GM23338 (cell line): ENCODE results near the gene CCR5. TPM values are rescaled to one million over a fixed set of nuclear protein-coding genes. Genes with fewer than 3 reads are reported as not detected.

Source experiments
- ATAC-seq: fragments of 200-7000 bp; cut with Tn5 transposase; 3 replicates; pipeline ENCODE4 v1.9.1; 2020
- DNase-seq: peaks from one replicate; pipeline ENCODE4 v3.0.0-alpha.2; 2015; ENCODE audit warnings: low spot score
- H2AFZ ChIP-seq: fragments of 200-600 bp; sonication (generic); 2 replicates; pipeline ENCODE4 v1.8.0; 2016; ENCODE audit warnings: antibody characterized with exemption, mild to moderate bottlenecking, moderate library complexity
- H3F3A ChIP-seq: fragments of 200-600 bp; sonication (generic); replicated peaks from 2 replicates; pipeline ENCODE4 v1.8.0; 2017; ENCODE audit warnings: antibody characterized with exemption, mixed run types, low read depth
- H3K27ac ChIP-seq: fragments of 200-600 bp; sonication (generic); 2 replicates; pipeline ENCODE4 v1.6.1; 2016; ENCODE audit warnings: low read depth
- H3K27me3 ChIP-seq: fragments of 200-600 bp; sonication (generic); 2 replicates; pipeline ENCODE4 v1.8.0; 2016; ENCODE audit warnings: mild to moderate bottlenecking, mixed run types, moderate library complexity; ENCODE audit not compliant: insufficient read depth
- H3K36me3 ChIP-seq: fragments of 200-600 bp; sonication (generic); 2 replicates; pipeline ENCODE4 v1.8.0; 2016; ENCODE audit warnings: mild to moderate bottlenecking; ENCODE audit not compliant: insufficient read depth
- H3K4me1 ChIP-seq: fragments of 200-600 bp; sonication (generic); 2 replicates; pipeline ENCODE4 v1.8.0; 2016; ENCODE audit warnings: mild to moderate bottlenecking, moderate library complexity; ENCODE audit not compliant: insufficient read depth
- H3K4me2 ChIP-seq: fragments of 200-600 bp; sonication (generic); 2 replicates; pipeline ENCODE4 v1.7.1; 2017; ENCODE audit warnings: mixed run types
- H3K4me3 ChIP-seq: fragments of 200-600 bp; sonication (generic); 2 replicates; pipeline ENCODE4 v1.6.1; 2016; ENCODE audit warnings: mixed run types
- H3K79me2 ChIP-seq: fragments of 200-600 bp; sonication (generic); replicated peaks from 2 replicates; pipeline ENCODE4 v1.8.0; 2017; ENCODE audit warnings: mild to moderate bottlenecking; ENCODE audit not compliant: insufficient read depth
- H3K9me2 ChIP-seq: fragments of 200-600 bp; sonication (generic); 2 replicates; pipeline ENCODE4 v1.8.0; 2017; ENCODE audit not compliant: insufficient read depth
- H4K20me1 ChIP-seq: fragments of 200-600 bp; sonication (generic); replicated peaks from 2 replicates; pipeline ENCODE4 v1.8.0; 2017; ENCODE audit warnings: mild to moderate bottlenecking; ENCODE audit not compliant: insufficient read depth
- H3K27ac Mint-ChIP-seq: 2 replicates; pipeline ENCODE4 v1.8.0; 2020; ENCODE audit warnings: inconsistent platforms, mild to moderate bottlenecking, moderate library complexity, mixed read lengths
- H3K27me3 Mint-ChIP-seq: 3 replicates; pipeline ENCODE4 v1.8.0; 2022; ENCODE audit warnings: low read depth, mild to moderate bottlenecking, moderate library complexity, mixed read lengths, inconsistent platforms; ENCODE audit not compliant: insufficient read depth, poor library complexity
- H3K36me3 Mint-ChIP-seq: 3 replicates; pipeline ENCODE4 v1.8.0; 2021; ENCODE audit warnings: low read depth, mild to moderate bottlenecking, inconsistent platforms, moderate library complexity, mixed read lengths
- H3K4me1 Mint-ChIP-seq: 3 replicates; pipeline ENCODE4 v1.8.0; 2020; ENCODE audit warnings: mild to moderate bottlenecking, inconsistent platforms, mixed read lengths
- H3K4me3 Mint-ChIP-seq: 3 replicates; pipeline ENCODE4 v1.8.0; 2021; ENCODE audit warnings: moderate library complexity, mild to moderate bottlenecking, inconsistent platforms, mixed read lengths
- H3K9me3 Mint-ChIP-seq: 3 replicates; pipeline ENCODE4 v1.8.0; 2020; ENCODE audit warnings: moderate library complexity, mild to moderate bottlenecking, inconsistent platforms, mixed read lengths
- EZH2 ChIP-seq: fragments of 200-600 bp; sonication (generic); IDR thresholded peaks from one replicate; pipeline ENCODE4 v1.8.0; 2017; ENCODE audit warnings: antibody characterized with exemption, mild to moderate bottlenecking, low read depth; ENCODE audit not compliant: unreplicated experiment
- EZH2phosphoT487 ChIP-seq: fragments of 200-600 bp; sonication (generic); IDR thresholded peaks from one replicate; pipeline ENCODE4 v1.8.1; 2018; ENCODE audit warnings: antibody characterized with exemption; ENCODE audit not compliant: unreplicated experiment
- JUNB ChIP-seq: IDR thresholded peaks from one replicate; pipeline ENCODE4 v1.6.1; 2016; ENCODE audit warnings: antibody characterized with exemption; ENCODE audit not compliant: unreplicated experiment
- POLR2AphosphoS5 ChIP-seq: IDR thresholded peaks from 2 replicates; pipeline ENCODE4 v1.6.1; 2016; ENCODE audit warnings: antibody characterized with exemption, low read depth
- STAT1 ChIP-seq: IDR thresholded peaks from one replicate; pipeline ENCODE4 v1.6.1; 2016; ENCODE audit warnings: antibody characterized with exemption; ENCODE audit not compliant: unreplicated experiment
- ZNF331 ChIP-seq: fragments of 250-450 bp; sonication (Bioruptor Pico); IDR thresholded peaks from 2 replicates; pipeline ENCODE4 v1.5.0; 2020; ENCODE audit warnings: low read depth, mild to moderate bottlenecking, moderate library complexity
- polyA plus RNA-seq: library from polyadenylated mRNA; unstranded; fragments of >200 nt; fragmentation: Nextera tagmentation; extraction: Ambion mirVana; gene quantifications from 2 replicates; pipeline ENCODE4 v1.2.1, GENCODE V29; 2016
- total RNA-seq: library from RNA; depleted of rRNA; stranded (reverse); fragments of >200 nt; shearing (Covaris generic); gene quantifications from 2 replicates; pipeline ENCODE4 v1.2.3, GENCODE V29; 2014
- TF ChIP-seq, protein P1 (sequence below): fragments of 250-450 bp; sonication (Bioruptor Pico); IDR thresholded peaks from 2 replicates; pipeline ENCODE4 v1.5.0; 2020; ENCODE audit warnings: mild to moderate bottlenecking, moderate library complexity
- TF ChIP-seq, protein P2 (sequence below): IDR thresholded peaks from 2 replicates; pipeline ENCODE4 v1.6.1; 2016; ENCODE audit warnings: antibody characterized with exemption

CCR5 gene
- total and polyA plus RNA-seq, 2 experiments from 2014 or later: not detected

DNA sequence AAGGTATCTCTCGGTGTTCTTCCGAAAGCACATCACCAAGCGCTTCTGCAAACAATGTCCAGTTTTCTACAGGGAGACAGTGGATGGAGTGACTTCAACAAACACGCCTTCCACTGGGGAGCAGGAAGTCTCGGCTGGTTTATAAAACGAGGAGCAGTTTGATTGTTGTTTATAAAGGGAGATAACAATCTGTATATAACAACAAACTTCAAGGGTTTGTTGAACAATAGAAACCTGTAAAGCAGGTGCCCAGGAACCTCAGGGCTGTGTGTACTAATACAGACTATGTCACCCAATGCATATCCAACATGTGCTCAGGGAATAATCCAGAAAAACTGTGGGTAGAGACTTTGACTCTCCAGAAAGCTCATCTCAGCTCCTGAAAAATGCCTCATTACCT is 12.3 kb upstream of the CCR5 start (continued):
- TF ChIP-seq, protein P1, sequence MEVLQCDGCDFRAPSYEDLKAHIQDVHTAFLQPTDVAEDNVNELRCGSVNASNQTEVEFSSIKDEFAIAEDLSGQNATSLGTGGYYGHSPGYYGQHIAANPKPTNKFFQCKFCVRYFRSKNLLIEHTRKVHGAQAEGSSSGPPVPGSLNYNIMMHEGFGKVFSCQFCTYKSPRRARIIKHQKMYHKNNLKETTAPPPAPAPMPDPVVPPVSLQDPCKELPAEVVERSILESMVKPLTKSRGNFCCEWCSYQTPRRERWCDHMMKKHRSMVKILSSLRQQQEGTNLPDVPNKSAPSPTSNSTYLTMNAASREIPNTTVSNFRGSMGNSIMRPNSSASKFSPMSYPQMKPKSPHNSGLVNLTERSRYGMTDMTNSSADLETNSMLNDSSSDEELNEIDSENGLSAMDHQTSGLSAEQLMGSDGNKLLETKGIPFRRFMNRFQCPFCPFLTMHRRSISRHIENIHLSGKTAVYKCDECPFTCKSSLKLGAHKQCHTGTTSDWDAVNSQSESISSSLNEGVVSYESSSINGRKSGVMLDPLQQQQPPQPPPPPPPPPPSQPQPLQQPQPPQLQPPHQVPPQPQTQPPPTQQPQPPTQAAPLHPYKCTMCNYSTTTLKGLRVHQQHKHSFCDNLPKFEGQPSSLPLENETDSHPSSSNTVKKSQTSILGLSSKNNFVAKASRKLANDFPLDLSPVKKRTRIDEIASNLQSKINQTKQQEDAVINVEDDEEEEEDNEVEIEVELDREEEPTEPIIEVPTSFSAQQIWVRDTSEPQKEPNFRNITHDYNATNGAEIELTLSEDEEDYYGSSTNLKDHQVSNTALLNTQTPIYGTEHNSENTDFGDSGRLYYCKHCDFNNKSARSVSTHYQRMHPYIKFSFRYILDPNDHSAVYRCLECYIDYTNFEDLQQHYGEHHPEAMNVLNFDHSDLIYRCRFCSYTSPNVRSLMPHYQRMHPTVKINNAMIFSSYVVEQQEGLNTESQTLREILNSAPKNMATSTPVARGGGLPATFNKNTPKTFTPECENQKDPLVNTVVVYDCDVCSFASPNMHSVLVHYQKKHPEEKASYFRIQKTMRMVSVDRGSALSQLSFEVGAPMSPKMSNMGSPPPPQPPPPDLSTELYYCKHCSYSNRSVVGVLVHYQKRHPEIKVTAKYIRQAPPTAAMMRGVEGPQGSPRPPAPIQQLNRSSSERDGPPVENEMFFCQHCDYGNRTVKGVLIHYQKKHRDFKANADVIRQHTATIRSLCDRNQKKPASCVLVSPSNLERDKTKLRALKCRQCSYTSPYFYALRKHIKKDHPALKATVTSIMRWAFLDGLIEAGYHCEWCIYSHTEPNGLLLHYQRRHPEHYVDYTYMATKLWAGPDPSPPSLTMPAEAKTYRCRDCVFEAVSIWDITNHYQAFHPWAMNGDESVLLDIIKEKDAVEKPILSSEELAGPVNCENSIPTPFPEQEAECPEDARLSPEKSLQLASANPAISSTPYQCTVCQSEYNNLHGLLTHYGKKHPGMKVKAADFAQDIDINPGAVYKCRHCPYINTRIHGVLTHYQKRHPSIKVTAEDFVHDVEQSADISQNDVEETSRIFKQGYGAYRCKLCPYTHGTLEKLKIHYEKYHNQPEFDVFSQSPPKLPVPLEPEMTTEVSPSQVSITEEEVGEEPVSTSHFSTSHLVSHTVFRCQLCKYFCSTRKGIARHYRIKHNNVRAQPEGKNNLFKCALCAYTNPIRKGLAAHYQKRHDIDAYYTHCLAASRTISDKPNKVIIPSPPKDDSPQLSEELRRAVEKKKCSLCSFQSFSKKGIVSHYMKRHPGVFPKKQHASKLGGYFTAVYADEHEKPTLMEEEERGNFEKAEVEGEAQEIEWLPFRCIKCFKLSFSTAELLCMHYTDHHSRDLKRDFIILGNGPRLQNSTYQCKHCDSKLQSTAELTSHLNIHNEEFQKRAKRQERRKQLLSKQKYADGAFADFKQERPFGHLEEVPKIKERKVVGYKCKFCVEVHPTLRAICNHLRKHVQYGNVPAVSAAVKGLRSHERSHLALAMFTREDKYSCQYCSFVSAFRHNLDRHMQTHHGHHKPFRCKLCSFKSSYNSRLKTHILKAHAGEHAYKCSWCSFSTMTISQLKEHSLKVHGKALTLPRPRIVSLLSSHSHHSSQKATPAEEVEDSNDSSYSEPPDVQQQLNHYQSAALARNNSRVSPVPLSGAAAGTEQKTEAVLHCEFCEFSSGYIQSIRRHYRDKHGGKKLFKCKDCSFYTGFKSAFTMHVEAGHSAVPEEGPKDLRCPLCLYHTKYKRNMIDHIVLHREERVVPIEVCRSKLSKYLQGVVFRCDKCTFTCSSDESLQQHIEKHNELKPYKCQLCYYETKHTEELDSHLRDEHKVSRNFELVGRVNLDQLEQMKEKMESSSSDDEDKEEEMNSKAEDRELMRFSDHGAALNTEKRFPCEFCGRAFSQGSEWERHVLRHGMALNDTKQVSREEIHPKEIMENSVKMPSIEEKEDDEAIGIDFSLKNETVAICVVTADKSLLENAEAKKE (CRISPR knock-in tag): no peak
- no peak for TF ChIP-seq EZH2
- TF ChIP-seq STAT1: no peak
- TF ChIP-seq POLR2AphosphoS5: no peak
- TF ChIP-seq ZNF331 (CRISPR knock-in tag): no peak
- TF ChIP-seq, protein P2, sequence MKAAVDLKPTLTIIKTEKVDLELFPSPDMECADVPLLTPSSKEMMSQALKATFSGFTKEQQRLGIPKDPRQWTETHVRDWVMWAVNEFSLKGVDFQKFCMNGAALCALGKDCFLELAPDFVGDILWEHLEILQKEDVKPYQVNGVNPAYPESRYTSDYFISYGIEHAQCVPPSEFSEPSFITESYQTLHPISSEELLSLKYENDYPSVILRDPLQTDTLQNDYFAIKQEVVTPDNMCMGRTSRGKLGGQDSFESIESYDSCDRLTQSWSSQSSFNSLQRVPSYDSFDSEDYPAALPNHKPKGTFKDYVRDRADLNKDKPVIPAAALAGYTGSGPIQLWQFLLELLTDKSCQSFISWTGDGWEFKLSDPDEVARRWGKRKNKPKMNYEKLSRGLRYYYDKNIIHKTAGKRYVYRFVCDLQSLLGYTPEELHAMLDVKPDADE: no peak
- TF ChIP-seq EZH2phosphoT487: no peak
- TF ChIP-seq JUNB: no peak

DNA sequence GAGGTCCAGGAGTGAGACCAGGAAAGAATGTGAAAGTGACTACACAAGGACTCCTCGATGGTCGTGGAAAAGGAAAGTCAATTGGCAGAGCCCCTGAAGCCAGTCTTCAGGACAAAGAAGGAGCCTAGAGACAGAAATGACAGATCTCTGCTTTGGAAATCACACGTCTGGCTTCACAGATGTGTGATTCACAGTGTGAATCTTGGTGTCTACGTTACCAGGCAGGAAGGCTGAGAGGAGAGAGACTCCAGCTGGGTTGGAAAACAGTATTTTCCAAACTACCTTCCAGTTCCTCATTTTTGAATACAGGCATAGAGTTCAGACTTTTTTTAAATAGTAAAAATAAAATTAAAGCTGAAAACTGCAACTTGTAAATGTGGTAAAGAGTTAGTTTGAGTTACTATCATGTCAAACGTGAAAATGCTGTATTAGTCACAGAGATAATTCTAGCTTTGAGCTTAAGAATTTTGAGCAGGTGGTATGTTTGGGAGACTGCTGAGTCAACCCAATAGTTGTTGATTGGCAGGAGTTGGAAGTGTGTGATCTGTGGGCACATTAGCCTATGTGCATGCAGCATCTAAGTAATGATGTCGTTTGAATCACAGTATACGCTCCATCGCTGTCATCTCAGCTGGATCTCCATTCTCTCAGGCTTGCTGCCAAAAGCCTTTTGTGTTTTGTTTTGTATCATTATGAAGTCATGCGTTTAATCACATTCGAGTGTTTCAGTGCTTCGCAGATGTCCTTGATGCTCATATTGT is 10.8 kb upstream of the CCR5 start:
- Histone ChIP-seq H4K20me1 (no peaks in the 10 kb centered on the region), H3K27ac (no peak overlapping the region), H3K27me3 (no peaks in the 10 kb centered on the region), H3K4me1 (no peaks in the 10 kb centered on the region), H3K4me3 (no peak overlapping the region), H3K9me2 (peaks cover 9% of the 10 kb centered on the region), H3K36me3 (no peaks in the 10 kb centered on the region), H3K4me2 (no peak overlapping the region), H2AFZ (no peak overlapping the region), H3K79me2 (no peaks in the 10 kb centered on the region), H3F3A (no peaks in the 10 kb centered on the region)
- Mint-ChIP-seq H3K36me3 (no peaks in the 10 kb centered on the region), H3K4me3 (no peak overlapping the region), H3K9me3 (no peaks in the 10 kb centered on the region; the same call in 2 of the 3 replicates), H3K4me1 (no peaks in the 10 kb centered on the region; the same call in 1 of the 3 replicates), H3K27ac (no peak overlapping the region), H3K27me3 (no peaks in the 10 kb centered on the region)
- ATAC-seq (no peak), DNase-seq (no peak)
- TF ChIP-seq POLR2AphosphoS5 (no peak), JUNB (no peak), ZNF331 (CRISPR knock-in tag) (no peak)
